Neural crest cell (in vitro differentiated cells): ENCODE measurements around the gene JTB. TPM values are rescaled to one million over a fixed set of nuclear protein-coding genes. Genes with fewer than 3 reads are reported as not detected.

Experiments
- DNase-seq: peaks from one replicate; pipeline ENCODE4 v3.0.0; 2021; ENCODE audit warnings: low read depth, mixed read lengths, low spot score
- H3K27ac Mint-ChIP-seq: one replicate; pipeline ENCODE4 v1.8.0; 2021; ENCODE audit warnings: mild to moderate bottlenecking, mixed read lengths; ENCODE audit not compliant: unreplicated experiment
- H3K27me3 Mint-ChIP-seq: 2 replicates; pipeline ENCODE4 v1.8.0; 2021; ENCODE audit warnings: low read depth, mild to moderate bottlenecking, mixed read lengths
- H3K36me3 Mint-ChIP-seq: 2 replicates; pipeline ENCODE4 v1.8.0; 2021; ENCODE audit warnings: low read depth, mild to moderate bottlenecking, mixed read lengths
- H3K4me1 Mint-ChIP-seq: 2 replicates; pipeline ENCODE4 v1.8.0; 2021; ENCODE audit warnings: mixed read lengths
- H3K4me3 Mint-ChIP-seq: one replicate; pipeline ENCODE4 v1.8.0; 2021; ENCODE audit warnings: mild to moderate bottlenecking, mixed read lengths
- H3K9me3 Mint-ChIP-seq: 2 replicates; pipeline ENCODE4 v1.8.0; 2021; ENCODE audit warnings: mixed read lengths
- CTCF ChIP-seq: fragments of 200-600 bp; sonication (generic); conservative IDR thresholded peaks from 2 replicates; pipeline ENCODE4 v1.5.0; 2021; ENCODE audit warnings: antibody characterized with exemption, mild to moderate bottlenecking
- total RNA-seq: library from RNA; stranded (reverse); gene quantifications from 2 replicates; pipeline ENCODE4 v1.2.1, GENCODE V29; 2021

The JTB gene
- total RNA-seq, 1 donor from 2014 or later = 72.9 TPM

GRCh38 chr1:153967107-153967999 lies 10.1 kb downstream of the JTB start, which contains the start of gene CREB3L4:
TSS of gene CREB3L4 (plus strand) at chr1:153967902. CDS start at chr1:153968526, 624 bp downstream.
- peak; percentile 81 for DNase-seq
- Mint-ChIP-seq H3K36me3 (peaks cover 2% of the 10 kb centered on the region), H3K9me3 (no peaks in the 10 kb centered on the region), H3K27me3 (no peaks in the 10 kb centered on the region), H3K4me1 (peaks cover 56% of the 10 kb centered on the region), H3K4me3 (peak within 1 kb of the TSS; percentile 96), H3K27ac (peak within 1 kb of the TSS; percentile 98)
- TF ChIP-seq CTCF = peak; percentile 48

- Mint-ChIP-seq H3K9me3 (no peaks in the 10 kb centered on the region), H3K4me1 (peaks cover 76% of the 10 kb centered on the region), H3K27me3 (no peaks in the 10 kb centered on the region), H3K36me3 (peaks cover 2% of the 10 kb centered on the region), H3K4me3 (peak overlapping the region; percentile 88), H3K27ac (peak overlapping the region; percentile 98)
- no peak for TF ChIP-seq CTCF
- peak; percentile 22 for DNase-seq
Measured at GRCh38 chr1:153963850-153964331, 13.6 kb downstream of the JTB start.

- peak; percentile 99 for DNase-seq
- H3K27me3 Mint-ChIP-seq = no peaks in the 10 kb centered on the region
- H3K27ac Mint-ChIP-seq = peak within 1 kb of the TSS; percentile 98
- no peaks in the 10 kb centered on the region for H3K9me3 Mint-ChIP-seq
- H3K4me1 Mint-ChIP-seq = peaks cover 76% of the 10 kb centered on the region
- H3K36me3 Mint-ChIP-seq = peaks cover 2% of the 10 kb centered on the region
- no peak for TF ChIP-seq CTCF
- H3K4me3 Mint-ChIP-seq = peak within 1 kb of the TSS; percentile 88
Measured at GRCh38 chr1:153963030-153963849, 14.2 kb downstream of the JTB start, which contains the start of gene SLC39A1. TSS of gene SLC39A1 (minus strand) at chr1:153963537. CDS start at chr1:153962715, 822 bp downstream.

- Mint-ChIP-seq H3K9me3 (no peaks in the 10 kb centered on the region), H3K36me3 (peaks cover 2% of the 10 kb centered on the region), H3K4me3 (peak overlapping the region; percentile 88), H3K27ac (peak overlapping the region; percentile 98), H3K4me1 (peaks cover 74% of the 10 kb centered on the region), H3K27me3 (peaks cover 2% of the 10 kb centered on the region)
- no peak for DNase-seq
- TF ChIP-seq CTCF = no peak
Measured at GRCh38 chr1:153962088-153963029, 15.1 kb downstream of the JTB start.
